SU-DHL-6 (cell line): Measurements from ENCODE around the gene CD36.

ENCODE experiments used
- H2AFZ ChIP-seq: fragments of 200-600 bp; sonication (generic); 2 replicates; pipeline ENCODE4 v1.6.1; 2014; ENCODE audit warnings: low read depth, mild to moderate bottlenecking, moderate library complexity, mixed read lengths, antibody characterized with exemption, low read length; ENCODE audit not compliant: severe bottlenecking
- H3F3A ChIP-seq: fragments of 200-600 bp; shearing (Covaris generic); 2 replicates; pipeline ENCODE4 v1.6.0; 2016; ENCODE audit warnings: antibody characterized with exemption, mild to moderate bottlenecking; ENCODE audit not compliant: insufficient read depth
- H3K27ac ChIP-seq: fragments of 200-600 bp; sonication (generic); 2 replicates; pipeline ENCODE4 v1.5.1; 2016; ENCODE audit warnings: low read depth, mild to moderate bottlenecking, low read length, moderate library complexity, mixed read lengths
- H3K27me3 ChIP-seq: fragments of 200-600 bp; sonication (generic), shearing (Covaris generic); 2 replicates; pipeline ENCODE4 v1.6.0; 2014; ENCODE audit warnings: mild to moderate bottlenecking, low read length
- H3K36me3 ChIP-seq: fragments of 200-600 bp; sonication (generic); 2 replicates; pipeline ENCODE4 v1.6.1; 2014; ENCODE audit warnings: mild to moderate bottlenecking, low read length, mixed read lengths
- H3K4me2 ChIP-seq: fragments of 300-600, 200-600 bp; shearing (Covaris generic), sonication (generic); 2 replicates; pipeline ENCODE4 v1.6.0; 2014; ENCODE audit warnings: low read length, low read depth, mild to moderate bottlenecking; ENCODE audit not compliant: poor library complexity, severe bottlenecking
- H3K4me3 ChIP-seq: fragments of 200-600 bp; sonication (generic); 2 replicates; pipeline ENCODE4 v1.5.1; 2014; ENCODE audit warnings: antibody characterized with exemption, low read length, mild to moderate bottlenecking, mixed read lengths; ENCODE audit not compliant: insufficient read depth, poor library complexity, severe bottlenecking
- H3K79me2 ChIP-seq: fragments of 200-600 bp; sonication (generic); 2 replicates; pipeline ENCODE4 v1.6.1; 2014; ENCODE audit warnings: mild to moderate bottlenecking, low read length, moderate library complexity; ENCODE audit not compliant: insufficient read depth
- H3K9ac ChIP-seq: fragments of 200-600 bp; sonication (generic); 2 replicates; pipeline ENCODE4 v1.7.0; 2014; ENCODE audit warnings: mild to moderate bottlenecking, low read length
- H3K9me2 ChIP-seq: fragments of 200-600 bp; sonication (generic); replicated peaks from 2 replicates; pipeline ENCODE4 v1.6.1; 2014; ENCODE audit warnings: low read length; ENCODE audit not compliant: insufficient read depth
- H3K9me3 ChIP-seq: fragments of 200-600 bp; sonication (generic); 2 replicates; pipeline ENCODE4 v1.6.1; 2014; ENCODE audit warnings: low read length, mixed read lengths; ENCODE audit not compliant: insufficient read depth
- H4K20me1 ChIP-seq: fragments of 200-600 bp; sonication (generic); 2 replicates; pipeline ENCODE4 v1.6.1; 2014; ENCODE audit warnings: low read depth, mild to moderate bottlenecking, antibody characterized with exemption, low read length, moderate library complexity, mixed read lengths
- CTCF ChIP-seq: fragments of 200-600 bp; sonication (generic); IDR thresholded peaks from one replicate; pipeline ENCODE4 v1.5.1; 2017; ENCODE audit warnings: antibody characterized with exemption, mild to moderate bottlenecking, low read length, moderate library complexity; ENCODE audit not compliant: insufficient read depth, poor library complexity, severe bottlenecking
- EZH2phosphoT487 ChIP-seq: fragments of 200-600 bp; sonication (generic), shearing (Covaris generic); conservative IDR thresholded peaks from 2 replicates; pipeline ENCODE4 v1.6.1; 2018; ENCODE audit warnings: mild to moderate bottlenecking, antibody characterized with exemption, low read length, moderate library complexity, mixed read lengths

The CD36 gene

GRCh38 chr7:80622541-80622940 lies 15.9 kb upstream of the CD36 start:
- no peak overlapping the region for H3K4me3 ChIP-seq

GRCh38 chr7:80623503-80624252 lies 14.8 kb upstream of the CD36 start:
- Histone ChIP-seq H3K27me3 (no peaks in the 10 kb centered on the region), H3K9ac (no peak overlapping the region), H3K36me3 (no peaks in the 10 kb centered on the region), H3K9me3 (no peaks in the 10 kb centered on the region), H3K27ac (no peak overlapping the region), H2AFZ (no peak overlapping the region), H3K79me2 (no peaks in the 10 kb centered on the region), H4K20me1 (no peaks in the 10 kb centered on the region), H3K9me2 (no peaks in the 10 kb centered on the region), H3F3A (no peaks in the 10 kb centered on the region), H3K4me2 (no peak overlapping the region), H3K4me3 (no peak overlapping the region)
- TF ChIP-seq EZH2phosphoT487 (no peak), CTCF (no peak)

More at GRCh38 chr7:80622541-80622940, 15.9 kb upstream of the CD36 start:
- no peak overlapping the region for H3K4me2 ChIP-seq
- H3K27ac ChIP-seq: no peak overlapping the region
- no peak overlapping the region for H2AFZ ChIP-seq
- no peaks in the 10 kb centered on the region for H3K27me3 ChIP-seq
- no peaks in the 10 kb centered on the region for H3K79me2 ChIP-seq
- no peaks in the 10 kb centered on the region for H3K9me3 ChIP-seq
- TF ChIP-seq CTCF (no peak), EZH2phosphoT487 (no peak)
- H3K9me2 ChIP-seq: no peaks in the 10 kb centered on the region
- H3K9ac ChIP-seq: no peak overlapping the region
- no peaks in the 10 kb centered on the region for H4K20me1 ChIP-seq
- no peaks in the 10 kb centered on the region for H3F3A ChIP-seq
- no peaks in the 10 kb centered on the region for H3K36me3 ChIP-seq

GRCh38 chr7:80624763-80625162 lies 13.7 kb upstream of the CD36 start:
- no peak overlapping the region for H3K4me2 ChIP-seq
- TF ChIP-seq CTCF (no peak), EZH2phosphoT487 (no peak)
- H3K9me3 ChIP-seq: no peaks in the 10 kb centered on the region
- no peak overlapping the region for H3K27ac ChIP-seq
- no peaks in the 10 kb centered on the region for H3K27me3 ChIP-seq
- H2AFZ ChIP-seq: no peak overlapping the region
- H3K9me2 ChIP-seq: no peaks in the 10 kb centered on the region
- H3K4me3 ChIP-seq: no peak overlapping the region
- no peak overlapping the region for H3K9ac ChIP-seq
- no peaks in the 10 kb centered on the region for H4K20me1 ChIP-seq
- no peaks in the 10 kb centered on the region for H3F3A ChIP-seq
- no peaks in the 10 kb centered on the region for H3K79me2 ChIP-seq
- no peaks in the 10 kb centered on the region for H3K36me3 ChIP-seq
